Posterior vena cava (tissue), 2 donors: ENCODE data around the gene NDUFS8. TPM values are rescaled to one million over a fixed set of nuclear protein-coding genes. Genes with fewer than 3 reads are reported as not detected.

Experiments
- DNase-seq: peaks from one replicate; pipeline ENCODE4 v3.0.0-alpha.2; 2020; ENCODE audit warnings: low spot score
- intact Hi-C, 2 donors: fragments of 100-400 bp; cut with DNase I; formaldehyde crosslinking; loops; one replicate each; pipeline versions ENCODE4 v1.14.1 to v1.14.2; 2022 to 2023
- total RNA-seq, 2 donors: library from RNA; stranded (reverse); fragmentation: NEBNext Ultra II Directional; extraction: Animal tissue kit (Norgen Biotek cat#: 25700); gene quantifications; one replicate each; pipeline ENCODE4 v1.2.1, GENCODE V29; 2021
- donor health status: DM: yes; HTN: yes; CAD: no.
- donor health status: DM: yes; HTN: yes; CAD: no.

NDUFS8 gene
- total RNA-seq, 2 donors from 2014 or later, result 95.3 to 101 TPM

- intact Hi-C loops, result no loop called here
- DNase-seq, result no peak
Measured at GRCh38 chr11:68031144-68031464, 623 bp downstream of the NDUFS8 start.

GRCh38 chr11:68032003-68032402 lies 1.5 kb downstream of the NDUFS8 start:
- DNase-seq, result no peak
- intact Hi-C loops, result no loop called here

- no peak for DNase-seq
- intact Hi-C loops, result no loop called here
Measured at GRCh38 chr11:68032997-68033707, 2.7 kb downstream of the NDUFS8 start.

- intact Hi-C loops, result no loop called here
- DNase-seq, result no peak
Measured at GRCh38 chr11:68033708-68034045, 3.2 kb downstream of the NDUFS8 start.

GRCh38 chr11:68035266-68035876 lies 4.9 kb downstream of the NDUFS8 start:
- DNase-seq, result no peak
- intact Hi-C loops, result no loop called here

- no peak for DNase-seq
- intact Hi-C loops, result no loop called here
Measured at GRCh38 chr11:68036141-68036716, 5.7 kb downstream of the NDUFS8 start.

- peak; percentile 92 for DNase-seq
- intact Hi-C loops, result no loop called here
Measured at GRCh38 chr11:68036717-68037239, 6.3 kb downstream of the NDUFS8 start.

- no peak for DNase-seq
- intact Hi-C loops, result no loop called here
Measured at GRCh38 chr11:68037411-68038225, 7.1 kb downstream of the NDUFS8 start.

GRCh38 chr11:68038226-68038717 lies 7.8 kb downstream of the NDUFS8 start:
- intact Hi-C loops, result no loop called here
- DNase-seq, result no peak

GRCh38 chr11:68038718-68039525 lies 8.4 kb downstream of the NDUFS8 start, which contains the start of gene TCIRG1:
TSS of gene TCIRG1 (plus strand) at chr11:68039025. CDS start at chr11:68041272, 2,247 bp downstream.
- intact Hi-C loops, result no loop called here
- peak; percentile 96 for DNase-seq

- intact Hi-C loops, result no loop called here
- DNase-seq, result no peak
Measured at GRCh38 chr11:68039526-68040086, 9.1 kb downstream of the NDUFS8 start.

- DNase-seq, result peak; percentile 90
- intact Hi-C loops, result no loop called here
Measured at GRCh38 chr11:68040101-68040956, 9.8 kb downstream of the NDUFS8 start.

GRCh38 chr11:68040957-68041591 lies 10.6 kb downstream of the NDUFS8 start:
- intact Hi-C loops, result no loop called here
- DNase-seq, result no peak

- intact Hi-C loops, result no loop called here
- DNase-seq, result no peak
Measured at GRCh38 chr11:68041617-68042218, 11.2 kb downstream of the NDUFS8 start.

GRCh38 chr11:68042219-68043028 lies 11.9 kb downstream of the NDUFS8 start:
- intact Hi-C loops, result no loop called here
- no peak for DNase-seq

GRCh38 chr11:68043029-68043348 lies 12.5 kb downstream of the NDUFS8 start:
- DNase-seq, result no peak
- intact Hi-C loops, result no loop called here
